ENCODE measurements around the gene SUSD6.

SUSD6 gene

DNA sequence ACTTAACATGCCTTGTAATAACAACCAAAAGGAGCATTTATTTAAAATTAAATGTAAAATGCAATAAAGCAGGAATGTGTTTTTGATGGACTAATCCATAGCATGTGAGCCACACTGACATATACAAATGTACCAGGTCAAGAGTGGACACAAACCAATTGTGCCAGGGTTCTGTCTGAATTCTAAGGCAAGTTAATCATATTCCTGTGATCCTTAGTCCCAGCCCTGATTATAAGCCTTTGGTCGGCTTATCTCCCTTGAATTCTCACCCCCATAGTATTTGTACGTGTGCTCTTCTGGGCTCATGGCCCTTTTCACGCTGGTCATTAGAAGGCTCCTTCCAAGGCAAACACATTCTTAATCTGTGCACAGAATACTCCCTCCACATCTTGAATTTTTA, 144.9 kb downstream of the SUSD6 start:
- H3K4me3 ChIP-seq (replicated peaks; ENCODE audit: low read depth, low read length) = no peak overlapping the region
- H3K27me3 ChIP-seq (replicated peaks; ENCODE audit: control insufficient read depth, insufficient read depth, low read length) = no peaks in the 10 kb centered on the region
- DNase-seq (ENCODE audit: extremely low read depth, insufficient read length) = no peak
- TF ChIP-seq, protein P1, sequence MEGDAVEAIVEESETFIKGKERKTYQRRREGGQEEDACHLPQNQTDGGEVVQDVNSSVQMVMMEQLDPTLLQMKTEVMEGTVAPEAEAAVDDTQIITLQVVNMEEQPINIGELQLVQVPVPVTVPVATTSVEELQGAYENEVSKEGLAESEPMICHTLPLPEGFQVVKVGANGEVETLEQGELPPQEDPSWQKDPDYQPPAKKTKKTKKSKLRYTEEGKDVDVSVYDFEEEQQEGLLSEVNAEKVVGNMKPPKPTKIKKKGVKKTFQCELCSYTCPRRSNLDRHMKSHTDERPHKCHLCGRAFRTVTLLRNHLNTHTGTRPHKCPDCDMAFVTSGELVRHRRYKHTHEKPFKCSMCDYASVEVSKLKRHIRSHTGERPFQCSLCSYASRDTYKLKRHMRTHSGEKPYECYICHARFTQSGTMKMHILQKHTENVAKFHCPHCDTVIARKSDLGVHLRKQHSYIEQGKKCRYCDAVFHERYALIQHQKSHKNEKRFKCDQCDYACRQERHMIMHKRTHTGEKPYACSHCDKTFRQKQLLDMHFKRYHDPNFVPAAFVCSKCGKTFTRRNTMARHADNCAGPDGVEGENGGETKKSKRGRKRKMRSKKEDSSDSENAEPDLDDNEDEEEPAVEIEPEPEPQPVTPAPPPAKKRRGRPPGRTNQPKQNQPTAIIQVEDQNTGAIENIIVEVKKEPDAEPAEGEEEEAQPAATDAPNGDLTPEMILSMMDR (IDR thresholded peaks at IDR 0.05; ENCODE audit: insufficient read depth, low read length, poor library complexity, severe bottlenecking) = no peak
- no peaks in the 10 kb centered on the region for H3K36me3 ChIP-seq (ENCODE audit: control insufficient read depth, insufficient read depth, low read length)

DNA sequence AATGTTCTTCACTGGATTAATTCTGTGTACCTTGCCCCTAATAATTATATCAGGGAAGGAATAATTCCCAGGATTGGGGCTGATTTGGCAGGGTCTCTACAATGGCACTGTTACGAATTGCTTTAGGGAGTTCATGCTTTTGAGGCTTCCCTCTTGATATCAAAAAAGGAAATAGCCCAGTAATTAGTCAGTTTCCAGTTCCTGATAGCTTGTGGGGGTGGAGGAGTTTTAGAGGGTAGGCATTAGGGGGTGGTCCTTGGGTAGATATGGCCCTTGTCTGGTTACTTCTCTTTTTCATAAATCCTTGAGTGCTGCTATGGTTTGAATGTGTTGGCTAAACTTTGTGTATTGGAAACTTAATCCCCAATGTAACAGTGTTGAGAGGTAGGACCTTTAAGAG, 149.4 kb downstream of the SUSD6 start:
- Histone ChIP-seq H3K4me3 (replicated peaks; ENCODE audit: low read depth, low read length) (no peak overlapping the region), H3K36me3 (ENCODE audit: control insufficient read depth, insufficient read depth, low read length) (no peaks in the 10 kb centered on the region), H3K27me3 (replicated peaks; ENCODE audit: control insufficient read depth, insufficient read depth, low read length) (no peaks in the 10 kb centered on the region)
- TF ChIP-seq, protein P1 (IDR thresholded peaks at IDR 0.05; ENCODE audit: insufficient read depth, low read length, poor library complexity, severe bottlenecking) = no peak
- no peak for DNase-seq (ENCODE audit: extremely low read depth, insufficient read length)

- Histone ChIP-seq H3K27me3 (replicated peaks; ENCODE audit: control insufficient read depth, insufficient read depth, low read length) (no peaks in the 10 kb centered on the region), H3K36me3 (ENCODE audit: control insufficient read depth, insufficient read depth, low read length) (peaks cover 8% of the 10 kb centered on the region), H3K4me3 (replicated peaks; ENCODE audit: low read depth, low read length) (no peak overlapping the region)
- DNase-seq (ENCODE audit: extremely low read depth, insufficient read length) = no peak
- TF ChIP-seq, protein P1 (IDR thresholded peaks at IDR 0.05; ENCODE audit: insufficient read depth, low read length, poor library complexity, severe bottlenecking) = no peak
Observed at GRCh38 chr14:69763761-69764510, 152.5 kb downstream of the SUSD6 start.
